DOHH2 (cell line): ENCODE data around the gene BTBD19.

Source experiments
- H3F3A ChIP-seq: fragments of 200-600 bp; sonication (generic), shearing (Covaris generic); 2 replicates; pipeline ENCODE4 v1.6.0; 2016; ENCODE audit warnings: antibody characterized with exemption, mild to moderate bottlenecking; ENCODE audit not compliant: control insufficient read depth, insufficient read depth
- H3K27ac ChIP-seq: fragments of 200-600 bp; sonication (generic); 2 replicates; pipeline ENCODE4 v1.5.1; 2014; ENCODE audit warnings: low read depth, mild to moderate bottlenecking, low read length, moderate library complexity
- H3K27me3 ChIP-seq: fragments of 200-600 bp; sonication (generic); 2 replicates; pipeline ENCODE4 v1.6.1; 2014; ENCODE audit warnings: mild to moderate bottlenecking, low read length, mixed read lengths; ENCODE audit not compliant: control insufficient read depth
- H3K36me3 ChIP-seq: fragments of 200-600 bp; sonication (generic); 2 replicates; pipeline ENCODE4 v1.6.1; 2014; ENCODE audit warnings: mild to moderate bottlenecking, low read length, moderate library complexity, mixed read lengths; ENCODE audit not compliant: control insufficient read depth
- H3K4me1 ChIP-seq: fragments of 200-600 bp; sonication (generic); 2 replicates; pipeline ENCODE4 v1.6.1; 2014; ENCODE audit warnings: mild to moderate bottlenecking, low read length, mixed read lengths; ENCODE audit not compliant: control insufficient read depth
- H3K4me2 ChIP-seq: fragments of 200-600 bp; sonication (generic); 2 replicates; pipeline ENCODE4 v1.6.0; 2014; ENCODE audit warnings: mild to moderate bottlenecking, low read length, moderate library complexity
- H3K4me3 ChIP-seq: fragments of 200-600 bp; sonication (generic); 2 replicates; pipeline ENCODE4 v1.5.1; 2014; ENCODE audit warnings: mild to moderate bottlenecking, low read length, mixed read lengths
- H3K79me2 ChIP-seq: fragments of 200-600 bp; sonication (generic); 2 replicates; pipeline ENCODE4 v1.6.1; 2014; ENCODE audit warnings: mild to moderate bottlenecking, low read length, mixed read lengths; ENCODE audit not compliant: control insufficient read depth
- H3K9me2 ChIP-seq: fragments of 200-600 bp; sonication (generic); replicated peaks from 2 replicates; pipeline ENCODE4 v1.6.1; 2014; ENCODE audit warnings: mild to moderate bottlenecking, low read length, mixed read lengths; ENCODE audit not compliant: control insufficient read depth
- H3K9me3 ChIP-seq: fragments of 200-600 bp; sonication (generic); 2 replicates; pipeline ENCODE4 v1.6.1; 2014; ENCODE audit warnings: antibody characterized with exemption, low read length, mixed read lengths; ENCODE audit not compliant: control insufficient read depth, insufficient read depth
- H4K20me1 ChIP-seq: fragments of 200-600 bp; sonication (generic); 2 replicates; pipeline ENCODE4 v1.6.0; 2014; ENCODE audit warnings: low read depth, mild to moderate bottlenecking, antibody characterized with exemption, low read length, moderate library complexity; ENCODE audit not compliant: control insufficient read depth, insufficient read depth
- CTCF ChIP-seq: fragments of 200-600 bp; sonication (generic); IDR thresholded peaks from one replicate; pipeline ENCODE4 v1.5.1; 2014; ENCODE audit warnings: antibody characterized with exemption, mild to moderate bottlenecking, low read depth, low read length; ENCODE audit not compliant: poor library complexity, severe bottlenecking
- EZH2phosphoT487 ChIP-seq: fragments of 200-600 bp; sonication (generic); IDR thresholded peaks from 2 replicates; pipeline ENCODE4 v1.6.1; 2017; ENCODE audit warnings: borderline replicate concordance, mild to moderate bottlenecking, antibody characterized with exemption, low read length, moderate library complexity, mixed read lengths

BTBD19 gene

GRCh38 chr1:44839576-44839975 is 31.3 kb downstream of the BTBD19 start:
- no peak overlapping the region for H3K4me2 ChIP-seq
- H3K79me2 ChIP-seq: no peaks in the 10 kb centered on the region
- H3K4me3 ChIP-seq: no peak overlapping the region

GRCh38 chr1:44842486-44842861 is 34.2 kb downstream of the BTBD19 start:
- no peak overlapping the region for H3K27ac ChIP-seq
- no peaks in the 10 kb centered on the region for H4K20me1 ChIP-seq
- no peaks in the 10 kb centered on the region for H3K9me2 ChIP-seq
- H3K4me3 ChIP-seq: peak overlapping the region; percentile 66
- peak overlapping the region; percentile 77 for H3K4me2 ChIP-seq
- no peaks in the 10 kb centered on the region for H3K9me3 ChIP-seq
- peaks cover 9% of the 10 kb centered on the region for H3K4me1 ChIP-seq
- H3K36me3 ChIP-seq: no peaks in the 10 kb centered on the region
- no peaks in the 10 kb centered on the region for H3K79me2 ChIP-seq
- TF ChIP-seq CTCF (no peak), EZH2phosphoT487 (no peak)
- peaks cover 6% of the 10 kb centered on the region; the same call in 1 of the 2 replicates for H3F3A ChIP-seq
- peaks cover 14% of the 10 kb centered on the region; the same call in 1 of the 2 replicates for H3K27me3 ChIP-seq

More at GRCh38 chr1:44839576-44839975, 31.3 kb downstream of the BTBD19 start:
- no peaks in the 10 kb centered on the region for H3K9me3 ChIP-seq
- H3K36me3 ChIP-seq: no peaks in the 10 kb centered on the region
- H3K27ac ChIP-seq: no peak overlapping the region
- no peaks in the 10 kb centered on the region for H3F3A ChIP-seq
- H3K4me1 ChIP-seq: peaks cover 17% of the 10 kb centered on the region
- no peaks in the 10 kb centered on the region for H3K9me2 ChIP-seq
- H3K27me3 ChIP-seq: peaks cover 14% of the 10 kb centered on the region; the same call in 1 of the 2 replicates
- no peaks in the 10 kb centered on the region for H4K20me1 ChIP-seq
- no peak for TF ChIP-seq CTCF

GRCh38 chr1:44842862-44843655 is 34.7 kb downstream of the BTBD19 start, which contains the start of gene PTCH2:
Gene PTCH2, minus strand, starts transcription at chr1:44843253. Its CDS starts 321 bp downstream, at chr1:44842932.
- Histone ChIP-seq H3K36me3 (no peaks in the 10 kb centered on the region), H3K27me3 (peaks cover 14% of the 10 kb centered on the region; the same call in 1 of the 2 replicates), H3K27ac (no peak within 1 kb of the TSS), H4K20me1 (no peaks in the 10 kb centered on the region), H3K9me2 (no peaks in the 10 kb centered on the region), H3K9me3 (no peaks in the 10 kb centered on the region), H3F3A (peaks cover 6% of the 10 kb centered on the region; the same call in 1 of the 2 replicates), H3K79me2 (no peaks in the 10 kb centered on the region), H3K4me2 (peak within 1 kb of the TSS; percentile 77), H3K4me3 (peak within 1 kb of the TSS; percentile 66), H3K4me1 (peaks cover 9% of the 10 kb centered on the region)
- 0 out of 2 replicates have a peak, but pooled peaks have one; percentile 50 for TF ChIP-seq EZH2phosphoT487
- TF ChIP-seq CTCF: no peak
